HG02623 (cell line): ENCODE measurements around the gene RBMXL3.
"Not testable (repeated sequence)": the region's sequence is repeated elsewhere in the genome, so short reads cannot be mapped to it uniquely, and the experiment has no call there.

Experiments
- ATAC-seq: cut with Tn5 transposase; IDR thresholded peaks from one replicate; pipeline ENCODE4 v1.9.1; 2021; ENCODE audit warnings: moderate library complexity; ENCODE audit not compliant: unreplicated experiment

RBMXL3 gene

GRCh38 chrX:115189110-115189509, at the start of gene RBMXL3:
Gene RBMXL3 (plus strand): TSS chrX:115189410. CDS start chrX:115189442, 32 bp downstream.
- no peak for ATAC-seq

GRCh38 chrX:115142057-115142456, 47.2 kb upstream of the RBMXL3 start:
- no peak for ATAC-seq

DNA sequence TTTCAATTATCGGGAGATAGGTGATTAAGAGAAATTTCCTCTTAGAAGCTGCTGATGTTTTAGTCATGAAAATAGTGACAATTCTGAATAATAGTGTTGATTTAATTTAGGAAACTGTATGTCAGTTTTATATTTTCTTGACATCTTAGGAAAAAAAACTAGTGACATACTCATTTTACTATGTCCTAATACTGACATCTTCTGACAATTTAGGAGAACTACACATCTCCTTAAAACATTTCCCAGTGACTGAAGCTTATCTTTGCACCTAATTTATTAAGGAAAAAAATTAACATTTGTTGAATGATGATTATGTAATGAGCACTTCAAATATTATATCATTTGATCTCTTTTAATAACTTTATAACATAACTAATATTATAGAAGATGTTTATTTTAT, 42.0 kb upstream of the RBMXL3 start:
- ATAC-seq, result no peak

DNA sequence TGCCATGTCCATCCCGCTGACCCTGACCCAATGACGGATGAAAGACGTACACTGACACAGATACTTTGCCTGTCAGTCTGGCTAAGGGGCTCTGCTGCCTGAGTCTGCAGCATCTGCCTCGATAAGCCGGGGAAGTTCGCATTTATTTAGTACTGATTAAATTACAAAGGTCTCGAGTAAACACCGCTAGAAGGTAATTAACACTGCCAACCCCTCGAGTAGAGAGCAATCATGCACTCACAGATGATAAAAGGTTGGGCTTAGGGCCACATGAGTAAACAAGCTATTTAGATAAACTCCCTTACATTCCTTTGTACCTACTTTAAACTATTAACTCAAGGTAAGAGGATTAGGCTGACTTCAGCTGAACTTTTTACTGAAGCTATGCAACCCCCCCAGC, 16.0 kb upstream of the RBMXL3 start:
- ATAC-seq, result no peak

- ATAC-seq, result no peak
These were observed 14.7 kb upstream of the RBMXL3 start for GRCh38 chrX:115174548-115174947.

GRCh38 chrX:115177932-115178331, 11.3 kb upstream of the RBMXL3 start:
- no peak for ATAC-seq

DNA sequence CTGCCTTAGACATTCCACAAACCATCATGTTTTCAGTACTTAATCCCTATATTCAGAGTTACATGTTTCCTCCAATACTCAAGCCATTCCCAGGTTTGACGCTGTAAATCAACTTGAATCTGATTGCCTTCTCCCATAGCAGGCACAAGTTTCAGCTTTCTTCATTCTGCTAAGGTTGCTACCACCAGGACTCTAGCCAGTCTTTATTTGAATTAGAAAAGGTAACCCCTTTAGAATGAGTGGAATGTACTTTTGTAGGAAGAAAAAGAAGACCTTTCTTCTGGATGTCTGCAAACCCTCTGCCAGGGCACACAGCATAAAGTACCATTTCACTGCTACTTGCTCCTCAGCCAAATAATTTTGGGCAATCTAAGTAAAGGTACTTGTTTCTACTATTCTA, 10.7 kb upstream of the RBMXL3 start:
- ATAC-seq, result no peak

DNA sequence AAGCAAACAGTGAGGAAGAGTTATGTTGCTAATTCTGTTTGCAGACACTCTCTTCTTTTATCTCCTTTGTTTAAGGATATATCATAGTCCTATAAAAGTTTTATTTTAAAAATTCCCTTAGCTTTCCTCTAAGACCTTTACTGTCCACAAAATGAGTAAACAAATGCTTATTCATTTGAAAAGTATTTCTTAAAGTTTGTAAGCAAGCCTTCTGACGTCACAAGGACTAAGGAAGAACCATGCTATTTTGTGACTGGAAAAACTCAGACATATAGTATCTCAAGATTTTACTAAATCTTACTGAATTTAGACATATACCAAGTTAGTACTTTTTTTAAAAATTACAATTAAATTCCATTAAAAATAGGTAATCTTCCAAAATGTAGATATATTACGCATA, 5.2 kb upstream of the RBMXL3 start:
- no peak for ATAC-seq

DNA sequence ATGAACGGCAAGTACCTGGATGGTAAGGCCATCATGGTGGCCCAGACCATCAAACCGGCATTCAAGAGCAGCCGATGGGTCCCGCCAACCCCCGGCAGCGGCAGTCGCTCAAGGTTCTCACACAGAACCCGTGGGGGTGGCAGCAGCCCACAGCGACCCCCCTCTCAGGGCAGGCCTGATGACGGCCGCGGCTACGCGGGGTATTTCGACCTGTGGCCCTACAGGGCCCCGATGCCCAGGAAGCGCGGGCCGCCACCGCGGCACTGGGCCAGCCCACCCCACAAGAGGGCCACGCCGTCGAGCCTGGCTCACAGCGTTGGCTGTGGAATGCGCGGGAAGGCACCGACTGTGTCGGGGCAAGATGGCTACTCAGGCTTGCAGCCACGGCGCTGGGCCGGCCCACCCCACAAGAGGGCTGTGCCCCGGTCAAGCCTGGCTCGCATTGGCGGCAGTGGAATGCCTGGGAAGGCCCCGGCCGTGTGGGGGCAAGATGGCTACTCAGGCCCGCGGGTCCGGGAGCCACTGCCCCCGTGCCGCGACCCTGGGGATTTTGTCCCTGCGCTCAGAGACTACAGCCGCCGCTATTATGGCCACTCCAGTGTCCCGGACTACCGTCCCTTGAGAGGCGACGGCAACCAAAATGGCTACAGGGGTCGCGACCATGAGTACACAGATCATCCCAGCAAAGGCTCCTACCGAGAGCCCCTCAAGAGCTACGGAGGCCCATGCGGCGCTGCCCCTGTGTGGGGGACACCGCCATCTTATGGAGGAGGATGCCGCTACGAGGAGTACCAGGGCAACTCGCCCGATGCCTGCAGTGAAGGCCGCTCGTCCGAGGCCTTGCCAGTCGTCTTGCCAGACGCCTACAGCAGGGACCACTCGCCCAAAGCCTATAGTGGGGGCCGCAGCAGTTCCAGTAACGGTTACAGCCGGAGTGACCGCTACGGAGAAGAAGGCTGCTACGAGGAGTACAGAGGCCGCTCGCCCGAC, 731 bp downstream of the RBMXL3 start:
- no peak for ATAC-seq

DNA sequence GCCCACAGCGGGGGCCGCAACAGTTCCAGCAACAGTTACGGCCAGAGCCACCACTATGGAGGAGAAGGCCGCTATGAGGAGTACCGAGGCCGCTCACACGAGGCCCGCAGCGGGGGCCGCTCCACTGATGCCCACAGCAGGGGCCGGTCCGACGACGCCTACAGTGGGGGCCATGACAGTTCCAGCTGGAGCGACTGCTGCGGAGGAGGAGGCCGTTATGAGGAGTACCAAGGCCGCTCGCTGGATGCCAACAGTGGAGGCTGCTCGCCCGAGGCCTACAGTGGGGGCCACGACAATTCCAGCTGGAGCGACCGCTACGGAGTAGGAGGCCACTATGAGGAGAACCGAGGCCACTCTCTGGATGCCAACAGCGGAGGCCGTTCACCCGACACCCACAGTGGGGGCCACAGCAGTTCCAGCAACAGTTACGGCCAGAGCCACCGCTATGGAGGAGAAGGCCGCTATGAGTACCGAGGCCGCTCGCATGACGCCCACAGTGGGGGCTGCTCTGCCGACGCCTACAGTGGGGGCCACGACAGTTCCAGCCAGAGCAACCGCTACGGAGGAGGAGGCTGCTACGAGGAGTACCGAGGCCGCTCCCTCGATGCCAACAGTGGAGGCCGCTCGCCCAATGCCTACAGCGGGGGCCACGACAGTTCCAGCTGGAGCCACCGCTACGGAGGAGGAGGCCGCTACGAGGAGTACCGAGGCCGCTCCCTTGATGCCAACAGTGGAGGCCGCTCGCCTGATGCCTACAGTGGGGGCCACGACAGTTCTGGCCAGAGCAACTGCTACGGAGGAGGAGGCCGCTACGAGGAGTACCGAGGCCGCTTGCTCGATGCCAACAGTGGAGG, 1.7 kb downstream of the RBMXL3 start:
- no peak for ATAC-seq

DNA sequence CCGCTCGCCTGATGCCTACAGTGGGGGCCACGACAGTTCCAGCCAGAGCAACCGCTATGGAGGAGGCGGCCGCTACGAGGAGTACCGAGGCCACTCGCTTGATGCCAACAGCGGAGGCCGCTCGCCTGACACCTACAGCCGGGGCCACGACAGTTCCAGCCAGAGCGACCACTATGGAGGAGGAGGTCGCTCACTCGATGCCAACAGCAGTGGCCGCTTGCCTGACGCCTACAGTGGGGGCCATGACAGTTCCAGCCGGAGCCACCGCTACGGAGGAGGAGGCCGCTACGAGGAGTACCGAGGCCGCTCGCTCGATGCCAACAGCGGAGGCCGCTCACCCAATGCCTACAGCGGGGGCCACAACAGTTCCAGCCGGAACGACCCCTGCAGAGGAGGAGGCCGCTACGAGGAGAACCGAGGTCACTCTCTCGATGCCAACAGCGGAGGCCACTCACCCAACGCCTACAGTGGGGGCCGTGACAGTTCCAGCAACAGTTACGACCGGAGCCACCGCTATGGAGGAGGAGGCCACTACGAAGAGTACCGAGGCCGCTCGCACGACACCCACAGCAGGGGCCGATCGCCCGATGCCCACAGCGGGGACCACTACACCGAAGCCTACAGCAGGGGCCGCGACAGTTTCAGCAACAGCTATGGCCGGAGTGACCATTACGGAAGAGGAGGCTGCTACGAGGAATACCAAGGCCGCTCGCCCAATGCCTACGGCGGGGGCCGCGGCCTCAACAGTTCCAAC, 2.5 kb downstream of the RBMXL3 start:
- no peak for ATAC-seq

- ATAC-seq, result no peak
These were observed 3.1 kb downstream of the RBMXL3 start for GRCh38 chrX:115192244-115192700.

DNA sequence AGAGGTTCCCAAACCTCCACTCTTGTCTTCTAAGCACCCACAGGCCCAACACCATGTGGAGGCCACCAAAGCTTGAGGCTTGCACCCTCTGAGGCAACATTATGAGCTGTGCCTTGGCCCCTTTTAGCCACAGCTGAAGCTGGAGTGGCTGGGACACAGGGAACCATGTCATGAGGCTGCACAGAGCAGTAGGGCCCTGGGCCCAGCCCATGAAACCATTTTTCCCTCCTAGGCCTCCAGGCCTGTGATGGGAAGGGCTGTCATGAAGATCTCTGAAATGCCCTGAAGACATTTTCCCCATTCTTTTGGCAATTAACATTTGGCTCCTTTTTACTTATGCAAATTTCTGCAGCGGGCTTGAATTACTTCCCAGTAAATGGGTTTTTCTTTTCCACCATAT, 14.8 kb downstream of the RBMXL3 start:
- ATAC-seq, result no peak

- not testable (repeated sequence) for ATAC-seq
These were observed 20.3 kb downstream of the RBMXL3 start for GRCh38 chrX:115209547-115209946.

DNA sequence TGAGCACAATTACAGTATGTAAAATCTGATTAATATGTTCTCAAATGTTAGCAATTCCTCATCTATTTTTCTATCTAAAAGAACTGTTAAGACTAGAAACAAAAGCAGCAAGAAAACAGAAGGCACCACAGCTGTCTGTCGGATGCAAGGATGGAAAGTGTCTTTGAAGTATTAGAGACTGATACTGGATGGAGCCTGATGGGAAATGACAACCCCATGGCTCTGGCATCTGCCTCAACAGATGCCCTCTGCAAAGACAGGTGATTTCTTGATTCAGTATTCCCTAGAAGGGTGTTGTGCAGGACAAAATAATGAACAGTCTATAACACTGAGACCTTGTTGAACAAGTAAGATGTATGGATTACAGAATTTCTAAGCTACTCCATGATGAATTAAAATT, 24.9 kb downstream of the RBMXL3 start:
- no peak for ATAC-seq

DNA sequence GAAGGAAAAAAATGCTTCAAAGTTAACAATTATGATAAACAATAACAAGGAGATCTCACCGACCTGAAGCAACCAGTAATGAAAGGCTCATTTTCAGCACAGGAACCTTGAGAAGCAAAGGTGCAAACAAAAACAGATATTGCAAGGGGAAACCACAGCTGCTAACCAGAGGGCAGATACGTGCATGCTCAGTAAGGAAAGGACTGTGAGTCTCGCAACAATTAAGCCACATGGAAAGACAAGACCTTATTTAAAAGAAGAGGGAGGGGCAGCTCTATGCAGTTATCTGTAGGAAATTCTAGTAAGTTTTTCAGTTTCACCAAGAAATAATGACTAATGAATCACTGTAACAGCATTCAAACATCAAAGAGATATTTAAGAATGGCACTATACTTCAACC, 25.4 kb downstream of the RBMXL3 start:
- ATAC-seq, result no peak

DNA sequence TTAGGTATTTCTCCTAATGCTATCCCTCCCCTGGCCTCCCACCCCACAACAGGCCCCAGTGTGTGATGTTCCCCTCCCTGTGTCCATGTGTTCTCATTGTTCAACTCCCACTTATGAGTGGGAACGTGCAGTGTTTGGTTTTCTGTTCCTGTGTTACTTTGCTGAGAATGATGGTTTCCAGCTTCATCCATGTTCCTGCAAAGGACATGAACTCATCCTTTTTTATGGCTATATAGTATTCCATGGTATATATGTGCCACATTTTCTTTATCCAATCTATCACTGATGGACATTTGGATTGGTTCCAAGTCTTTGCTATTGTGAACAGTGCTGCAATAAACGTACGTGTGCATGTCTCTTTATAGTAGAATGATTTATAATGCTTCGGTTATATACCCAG, 28.1 kb downstream of the RBMXL3 start:
- ATAC-seq, result not testable (repeated sequence)

DNA sequence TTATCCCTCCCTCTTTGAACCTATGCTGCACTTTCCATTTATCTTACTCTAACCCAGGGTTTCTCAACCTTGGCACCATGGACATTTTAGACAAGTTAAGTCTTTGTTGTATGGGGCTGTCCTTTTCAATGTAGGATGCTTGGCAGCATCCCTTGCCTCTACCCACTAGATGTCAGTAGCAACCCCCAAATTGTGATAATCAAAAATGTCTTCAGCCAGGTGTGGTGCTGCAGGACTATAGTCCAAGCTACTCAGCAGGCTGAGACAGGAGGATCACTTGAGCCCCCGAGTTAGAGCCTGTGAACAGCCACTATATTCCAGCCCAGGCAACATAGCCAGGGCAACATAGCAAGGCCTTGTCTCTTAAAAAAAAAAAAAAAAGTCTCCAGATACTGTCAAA, 37.7 kb downstream of the RBMXL3 start:
- no peak for ATAC-seq

DNA sequence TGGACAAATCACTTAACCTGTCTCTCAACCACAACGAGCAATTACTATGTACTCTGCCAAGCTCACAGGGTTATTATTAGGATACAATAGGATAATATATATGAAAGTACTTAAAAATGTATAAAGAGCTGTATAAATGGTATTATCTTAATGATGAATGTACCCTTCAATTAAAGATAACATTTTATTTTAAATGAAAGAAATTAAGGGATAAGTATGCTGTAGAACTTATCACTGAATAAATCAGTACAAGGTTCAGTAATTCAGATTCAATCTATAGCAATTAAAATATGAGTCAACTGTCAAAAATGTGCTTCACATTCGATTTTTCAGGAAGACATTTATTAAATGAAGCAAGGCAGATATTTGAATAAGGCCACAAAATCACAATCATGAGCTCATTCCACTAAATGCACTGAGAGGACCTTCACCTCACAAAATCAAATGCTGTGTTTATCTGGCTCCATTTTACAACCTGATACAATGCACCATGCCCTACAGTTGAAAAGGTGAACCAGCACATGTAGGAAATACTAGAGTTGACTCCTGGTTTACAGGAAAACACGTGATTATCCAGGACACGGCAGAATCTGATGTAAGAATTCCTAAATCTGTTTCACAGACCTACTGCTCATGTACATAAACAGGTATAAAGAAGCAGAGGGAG, 40.3 kb downstream of the RBMXL3 start:
- ATAC-seq, result no peak

DNA sequence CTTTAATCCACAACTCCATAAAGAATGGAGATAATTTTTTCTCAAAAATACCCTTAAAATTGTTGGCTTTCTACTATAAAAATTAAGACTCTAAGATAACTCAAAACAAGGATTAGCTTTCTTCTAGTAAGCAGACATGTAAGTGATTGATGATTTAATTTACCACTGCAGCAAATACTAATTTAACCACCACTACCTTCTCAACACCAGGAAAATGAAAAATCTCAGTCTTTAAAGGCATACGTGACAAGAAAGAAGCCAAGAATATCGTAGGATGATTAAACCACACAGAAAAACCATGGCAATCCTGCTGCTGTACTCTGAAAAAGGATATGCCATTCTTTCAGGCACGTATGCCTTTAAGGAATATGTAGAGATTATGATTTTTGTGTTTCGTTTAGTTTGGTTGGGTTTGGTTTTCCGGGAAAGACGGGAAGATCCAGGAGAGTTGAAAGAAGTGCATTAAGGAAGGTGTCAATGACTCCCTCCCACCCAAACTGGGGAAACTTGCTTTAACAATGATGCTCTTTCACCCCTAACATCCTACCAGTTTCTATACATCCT, 43.8 kb downstream of the RBMXL3 start:
- no peak for ATAC-seq
